ENCODE results near the gene SLITRK5. TPM values are rescaled to one million over a fixed set of nuclear protein-coding genes. Genes with fewer than 3 reads are reported as not detected.

The SLITRK5 gene
- total RNA-seq, result 1 to 10 TPM in 1 of 5 donors, under 1 TPM in 2, not detected in 2; under 0.01 to 3.3 (median under 0.01) TPM
- under 1 TPM in 2 of 3 donors, not detected in 1; under 0.01 to 0.08 TPM for polyA plus RNA-seq
- long read RNA-seq, donor 1, full-length matches to known transcripts, result 1 of 1 reads
- long read RNA-seq, donor 1, partial matches to known transcripts, result 0 of 1 reads
- long read RNA-seq, donor 1, other reads (novel, unspliced or antisense), result 0 of 1 reads
- long read RNA-seq, donor 2, result 0 reads
- long read RNA-seq, donor 3, full-length matches to known transcripts, result 1 of 1 reads
- long read RNA-seq, donor 3, partial matches to known transcripts, result 0 of 1 reads
- long read RNA-seq, donor 3, other reads (novel, unspliced or antisense), result 0 of 1 reads
- long read RNA-seq, donor 4, result 0 reads
- long read RNA-seq, donor 5, full-length matches to known transcripts, result 1 of 1 reads
- long read RNA-seq, donor 5, partial matches to known transcripts, result 0 of 1 reads
- long read RNA-seq, donor 5, other reads (novel, unspliced or antisense), result 0 of 1 reads
- long read RNA-seq, donor 6, result 0 reads
- long read RNA-seq, donor 7, full-length matches to known transcripts, result 1 of 1 reads
- long read RNA-seq, donor 7, partial matches to known transcripts, result 0 of 1 reads
- long read RNA-seq, donor 7, other reads (novel, unspliced or antisense), result 0 of 1 reads
- long read RNA-seq, donor 8, result 0 reads
- long read RNA-seq, donor 9, full-length matches to known transcripts, result 1 of 1 reads
- long read RNA-seq, donor 9, partial matches to known transcripts, result 0 of 1 reads
- long read RNA-seq, donor 9, other reads (novel, unspliced or antisense), result 0 of 1 reads
- long read RNA-seq, donor 10, result 0 reads

GRCh38 chr13:87671031-87671752 lies at the start of gene SLITRK5:
Gene SLITRK5 (plus strand): TSS chr13:87671371. CDS start chr13:87675389, 4,018 bp downstream.
- peak; percentile 70 to 92 for DNase-seq
- Histone ChIP-seq H3K9me3 (peaks cover 0 to 2% (median 0%) of the 10 kb centered on the region in 4 donors), H3K27ac (peak within 1 kb of the TSS in 2 of 5 donors; percentile 39 to 67), H3K4me3 (peak within 1 kb of the TSS; percentile 54 to 66 (median 58)), H3K36me3 (no peaks in the 10 kb centered on the region), H3K27me3 (peaks cover 0 to 63% (median 55%) of the 10 kb centered on the region in 3 donors), H3K4me1 (peaks cover 23 to 41% (median 30%) of the 10 kb centered on the region in 4 donors)
- intact Hi-C loops (cut with DNase I; ENCODE audit: low total_unique reads), result no loop called here
- TF ChIP-seq POLR2A (IDR thresholded peaks at IDR 0.05) (no peak), POLR2AphosphoS5 (IDR thresholded peaks at IDR 0.05) (peak in 1 of 3 donors; percentile 14), CTCF (IDR thresholded peaks at IDR 0.05) (peak in 5 of 7 experiments; percentile 11 to 77 (median 52)), EP300 (IDR thresholded peaks at IDR 0.05) (no peak)
- 1 to 2% (median 1%) methylated on average over 38 to 43 of the region's 43 CpGs for WGBS, 5 donors

GRCh38 chr13:87622971-87623370 lies 48.2 kb upstream of the SLITRK5 start:
- intact Hi-C loops (cut with DNase I; ENCODE audit: low total_unique reads), result no loop called here
- H3K9me3 ChIP-seq, result no peaks in the 10 kb centered on the region
- H3K4me1 ChIP-seq, result no peaks in the 10 kb centered on the region
- H3K4me3 ChIP-seq, result no peak overlapping the region
- DNase-seq, result peak in 1 of 2 donors; percentile 88
- no peaks in the 10 kb centered on the region for H3K27me3 ChIP-seq
- H3K36me3 ChIP-seq, result no peaks in the 10 kb centered on the region
- H3K27ac ChIP-seq, result no peak overlapping the region
- WGBS, 5 donors, result 42 to 66% (median 60%) methylated on average over 1 of the region's 1 CpG
- TF ChIP-seq POLR2A (IDR thresholded peaks at IDR 0.05), result no peak
- TF ChIP-seq CTCF (IDR thresholded peaks at IDR 0.05), result no peak
- TF ChIP-seq EP300 (IDR thresholded peaks at IDR 0.05), result no peak
- TF ChIP-seq POLR2AphosphoS5 (IDR thresholded peaks at IDR 0.05), result no peak

GRCh38 chr13:87656306-87656705 lies 14.9 kb upstream of the SLITRK5 start:
- Histone ChIP-seq H3K4me3 (no peak overlapping the region), H3K27me3 (no peaks in the 10 kb centered on the region), H3K36me3 (no peaks in the 10 kb centered on the region), H3K27ac (no peak overlapping the region), H3K9me3 (no peaks in the 10 kb centered on the region), H3K4me1 (no peaks in the 10 kb centered on the region)
- intact Hi-C loops (cut with DNase I; ENCODE audit: low total_unique reads), result no loop called here
- WGBS, 5 donors, result 3 to 17% (median 7%) methylated on average over 2 of the region's 2 CpGs
- TF ChIP-seq CTCF (IDR thresholded peaks at IDR 0.05), result no peak
- TF ChIP-seq EP300 (IDR thresholded peaks at IDR 0.05), result no peak
- TF ChIP-seq POLR2AphosphoS5 (IDR thresholded peaks at IDR 0.05), result no peak
- TF ChIP-seq POLR2A (IDR thresholded peaks at IDR 0.05), result no peak
- DNase-seq, result peak in 1 of 2 donors; percentile 37

GRCh38 chr13:87661471-87661870 lies 9.7 kb upstream of the SLITRK5 start:
- Histone ChIP-seq H3K9me3 (no peaks in the 10 kb centered on the region), H3K36me3 (no peaks in the 10 kb centered on the region), H3K4me1 (no peaks in the 10 kb centered on the region), H3K4me3 (no peak overlapping the region), H3K27me3 (no peaks in the 10 kb centered on the region), H3K27ac (no peak overlapping the region)
- DNase-seq, result peak in 1 of 2 donors; percentile 44
- TF ChIP-seq POLR2A (IDR thresholded peaks at IDR 0.05) (no peak), POLR2AphosphoS5 (IDR thresholded peaks at IDR 0.05) (no peak), EP300 (IDR thresholded peaks at IDR 0.05) (no peak)
- intact Hi-C loops (cut with DNase I; ENCODE audit: low total_unique reads), result no loop called here
- 36 to 58% (median 50%) methylated on average over 3 of the region's 3 CpGs for WGBS, 5 donors
